Jurkat, Clone E6-1 (cell line): Measurements from ENCODE around the gene CACNB4.
"Not testable (repeated sequence)": the region's sequence is repeated elsewhere in the genome, so short reads cannot be mapped to it uniquely, and the experiment has no call there.

Experiments used
- DNase-seq: peaks from one replicate; pipeline ENCODE4 v3.0.0-alpha.2; 2011; ENCODE audit warnings: low read depth, low spot score
- H3K4me3 ChIP-seq: 2 replicates; pipeline ENCODE4 v1.5.1; 2011; ENCODE audit warnings: mild to moderate bottlenecking, low read length, control low read depth, moderate library complexity

CACNB4 gene

DNA sequence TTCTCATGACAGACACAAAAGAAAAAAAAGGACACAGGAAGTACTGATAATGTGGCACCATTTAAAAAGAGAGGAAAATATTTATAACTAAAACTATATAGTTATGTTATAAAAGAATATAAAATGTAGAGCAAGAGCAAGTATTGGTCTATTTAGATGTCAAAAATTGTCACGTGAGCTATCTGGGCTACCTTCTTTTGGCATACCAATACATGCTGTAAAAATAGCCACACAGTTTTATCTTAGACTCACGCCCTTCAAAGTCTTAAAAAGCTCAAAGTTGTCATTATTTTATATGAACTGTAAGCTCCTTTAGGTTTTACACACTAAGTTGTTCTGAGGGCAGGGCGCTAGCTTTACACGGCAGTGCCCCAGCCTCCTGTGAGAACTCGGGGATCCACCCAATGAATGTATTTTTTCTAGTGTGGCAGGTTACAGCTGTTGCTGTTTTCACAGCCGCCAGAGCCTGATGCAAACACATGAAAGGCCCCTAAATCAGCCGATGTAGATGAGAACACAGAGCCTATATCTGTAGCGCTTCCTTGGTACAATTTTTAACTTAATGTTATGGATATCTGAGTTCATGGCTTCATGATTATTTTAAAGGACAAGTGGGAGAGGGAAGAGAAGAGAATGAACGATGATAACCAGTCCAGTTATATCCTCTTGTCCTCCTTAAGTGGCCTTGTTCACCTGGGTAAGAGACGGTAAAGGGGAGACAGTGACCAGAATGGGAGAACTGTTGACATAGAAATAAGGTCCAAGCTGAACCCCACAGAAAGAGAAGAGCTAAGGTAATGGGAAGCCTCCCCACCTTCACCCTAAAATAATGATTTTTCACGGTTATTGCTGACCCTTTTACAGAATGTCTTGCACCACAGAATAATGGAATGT, 130.8 kb downstream of the CACNB4 start:
- H3K4me3 ChIP-seq = no peak overlapping the region
- DNase-seq = no peak

DNA sequence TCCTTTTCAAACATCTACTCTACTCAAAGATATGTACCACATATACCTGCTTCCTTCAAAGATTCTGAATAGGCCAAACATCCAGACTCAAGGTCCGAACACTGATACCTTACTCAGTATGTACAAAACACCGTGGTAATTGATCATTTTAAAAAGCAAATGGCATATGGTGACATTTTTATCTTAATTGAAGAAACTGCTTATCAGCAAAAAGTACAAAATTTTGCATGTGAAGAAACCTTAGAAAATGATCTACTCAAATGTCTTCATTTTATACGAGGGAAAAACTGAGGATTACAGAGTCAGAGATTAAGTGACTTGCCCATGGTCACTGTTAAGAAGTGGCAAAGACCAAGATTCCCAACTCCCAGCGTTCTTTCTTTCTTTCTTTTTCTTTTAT, 133.0 kb downstream of the CACNB4 start:
- H3K4me3 ChIP-seq = no peak overlapping the region
- DNase-seq = no peak

GRCh38 chr2:151961558-151961957, 137.3 kb downstream of the CACNB4 start:
- no peak overlapping the region for H3K4me3 ChIP-seq
- no peak for DNase-seq

- no peak for DNase-seq
- H3K4me3 ChIP-seq = no peak overlapping the region
These were observed 139.6 kb downstream of the CACNB4 start for GRCh38 chr2:151959238-151959637.

DNA sequence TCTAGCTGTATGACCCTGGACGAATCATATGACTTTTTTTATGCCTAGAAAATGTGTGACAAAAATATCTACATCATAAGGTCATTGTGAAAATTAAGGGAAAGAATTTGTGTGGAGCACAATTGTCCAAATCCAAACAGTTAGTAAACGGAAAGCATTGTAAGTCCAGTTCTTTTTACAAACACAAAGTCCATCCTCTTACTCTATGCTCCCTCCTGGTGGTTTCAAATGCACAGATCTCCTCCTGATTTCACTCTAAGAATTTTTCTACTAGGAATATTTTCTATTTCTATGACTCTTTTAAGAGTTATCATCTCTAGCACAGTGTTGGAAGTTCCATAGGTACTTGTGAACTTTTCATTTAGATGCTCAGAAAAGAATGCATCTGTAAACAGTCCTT, 145.4 kb downstream of the CACNB4 start:
- H3K4me3 ChIP-seq = no peak overlapping the region
- DNase-seq = no peak

DNA sequence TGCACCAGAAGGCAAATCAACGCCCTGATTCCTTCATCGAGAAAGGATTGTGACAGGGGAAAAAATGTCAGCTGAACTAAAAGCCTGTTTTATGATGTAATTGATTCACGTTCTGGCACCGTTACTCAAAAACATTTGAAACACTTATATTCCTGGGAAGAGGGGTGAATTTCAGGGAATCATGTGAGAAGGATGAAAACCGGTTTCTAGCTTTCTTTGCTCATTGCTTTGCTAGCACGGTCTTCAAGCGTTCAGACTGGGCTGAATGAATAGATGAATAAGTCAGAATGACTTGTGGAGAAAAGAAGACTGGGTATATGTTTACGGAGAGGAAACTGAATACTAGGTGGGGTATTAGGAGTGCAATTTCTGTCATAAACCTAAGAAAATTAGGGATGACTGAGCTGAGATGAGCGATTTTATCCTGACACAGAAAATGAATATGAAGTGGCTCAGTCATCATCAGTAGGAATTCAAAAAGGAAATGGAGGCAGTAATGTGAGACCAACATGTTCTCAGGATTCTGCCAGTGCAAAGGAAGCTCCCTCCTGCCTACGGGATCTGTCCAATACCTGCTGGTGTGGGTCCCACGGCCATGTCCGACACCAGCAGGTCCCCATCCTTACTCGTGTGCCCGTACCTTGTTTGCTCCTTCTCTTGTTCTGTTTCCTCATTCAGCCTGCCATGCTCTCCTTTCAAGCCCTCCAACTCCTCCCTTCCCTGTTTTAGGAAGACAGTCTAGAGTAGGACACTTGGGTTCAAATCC, 146.0 kb downstream of the CACNB4 start:
- H3K4me3 ChIP-seq = no peak overlapping the region
- DNase-seq = no peak

GRCh38 chr2:151947813-151948165, 151.1 kb downstream of the CACNB4 start:
- no peak overlapping the region for H3K4me3 ChIP-seq

DNA sequence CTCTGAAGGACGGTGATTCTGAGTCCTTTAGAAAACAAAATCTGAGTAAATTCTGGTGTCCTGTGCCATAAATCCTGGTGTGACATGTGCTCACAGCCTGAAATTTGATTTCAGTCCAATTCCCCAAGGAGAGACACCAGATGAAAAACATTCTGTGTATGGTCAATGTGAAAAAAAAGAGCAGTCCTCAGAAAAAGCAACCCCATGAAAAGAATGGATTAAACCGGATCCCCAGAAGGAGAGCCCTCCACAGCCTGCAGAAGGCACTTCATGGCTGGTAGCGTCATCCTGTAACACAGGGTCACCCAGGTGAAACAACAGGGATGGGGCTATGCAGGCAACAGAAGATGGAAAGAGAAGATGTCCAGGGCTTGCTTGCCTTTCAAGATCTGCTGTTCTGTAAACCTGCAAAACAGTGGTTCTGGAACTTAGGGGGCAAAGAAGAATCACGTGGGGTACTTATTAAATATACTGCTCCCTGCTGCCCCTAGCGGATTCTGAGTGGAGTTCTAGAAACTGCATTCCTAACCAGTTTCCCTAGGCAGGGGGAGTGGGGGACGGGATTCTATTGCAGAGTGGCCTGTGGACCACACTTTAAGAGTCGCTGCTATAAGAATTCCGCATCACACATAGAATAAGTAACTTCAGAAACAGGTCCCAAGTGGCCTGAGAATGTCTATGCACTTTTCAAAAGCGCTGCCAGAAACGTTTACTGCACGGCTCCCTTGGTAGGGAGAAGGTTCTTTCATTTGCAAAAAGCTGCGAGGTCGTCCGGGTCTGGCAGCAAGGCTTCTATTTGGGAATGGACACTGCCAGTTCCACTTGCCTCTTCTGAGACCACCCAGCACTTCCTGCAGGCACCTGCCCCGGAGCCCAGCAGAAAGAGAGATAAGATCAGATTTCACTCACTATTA, 151.7 kb downstream of the CACNB4 start:
- peak; percentile 20 for DNase-seq
- H3K4me3 ChIP-seq = no peak overlapping the region

More at GRCh38 chr2:151947813-151948165, 151.1 kb downstream of the CACNB4 start:
- no peak for DNase-seq

DNA sequence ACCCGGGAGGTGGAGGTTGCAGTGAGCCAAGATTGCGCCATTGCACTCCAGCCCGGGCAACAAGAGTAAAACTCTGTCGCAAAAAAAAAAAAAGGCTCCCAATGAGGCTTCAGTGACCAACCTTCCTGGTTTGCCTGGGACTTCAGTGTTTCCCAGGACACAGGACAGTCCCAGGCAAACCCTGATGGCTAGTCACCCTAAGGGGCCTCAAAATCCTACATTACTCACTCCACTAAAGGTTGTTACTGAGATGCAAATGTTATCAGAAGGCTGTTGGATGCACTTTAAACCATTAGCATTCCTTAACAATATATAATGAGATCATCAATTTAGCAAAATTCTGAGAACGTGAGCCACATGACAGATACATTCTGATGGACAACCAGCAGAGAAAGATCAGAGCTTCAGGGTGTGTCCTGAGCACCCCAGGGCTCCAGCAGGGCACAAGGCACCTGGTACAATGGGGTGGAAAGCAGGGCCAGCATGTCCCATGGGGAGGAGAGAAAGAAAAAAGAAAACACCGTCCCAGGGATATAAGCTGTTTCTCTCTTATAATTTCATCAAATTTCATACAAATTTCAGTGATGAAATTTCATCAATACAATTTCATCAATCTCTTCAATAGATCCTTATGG, 152.5 kb downstream of the CACNB4 start:
- no peak overlapping the region for H3K4me3 ChIP-seq
- no peak for DNase-seq

DNA sequence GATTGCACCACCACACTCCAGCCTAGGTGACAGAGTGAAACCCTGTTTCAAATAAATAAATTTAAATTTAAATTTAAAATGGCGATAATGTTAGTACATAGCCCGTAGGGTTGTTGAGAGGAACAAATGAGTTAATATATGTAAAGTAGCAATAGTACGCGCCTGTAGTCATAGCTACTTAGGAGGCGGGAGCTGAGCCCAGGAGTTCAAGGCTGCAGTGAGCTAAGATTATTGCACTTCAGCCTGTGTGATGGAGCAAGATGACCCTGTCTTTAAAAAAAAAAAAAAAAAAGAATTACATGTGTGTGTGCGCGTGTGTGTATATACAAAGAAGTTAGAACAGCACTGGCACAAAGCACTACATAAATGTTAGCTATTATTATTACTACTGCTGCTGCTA, 153.2 kb downstream of the CACNB4 start:
- no peak for DNase-seq
- no peak overlapping the region for H3K4me3 ChIP-seq

- no peak overlapping the region for H3K4me3 ChIP-seq
- DNase-seq = no peak
These were observed 153.7 kb downstream of the CACNB4 start for GRCh38 chr2:151945186-151945585.

DNA sequence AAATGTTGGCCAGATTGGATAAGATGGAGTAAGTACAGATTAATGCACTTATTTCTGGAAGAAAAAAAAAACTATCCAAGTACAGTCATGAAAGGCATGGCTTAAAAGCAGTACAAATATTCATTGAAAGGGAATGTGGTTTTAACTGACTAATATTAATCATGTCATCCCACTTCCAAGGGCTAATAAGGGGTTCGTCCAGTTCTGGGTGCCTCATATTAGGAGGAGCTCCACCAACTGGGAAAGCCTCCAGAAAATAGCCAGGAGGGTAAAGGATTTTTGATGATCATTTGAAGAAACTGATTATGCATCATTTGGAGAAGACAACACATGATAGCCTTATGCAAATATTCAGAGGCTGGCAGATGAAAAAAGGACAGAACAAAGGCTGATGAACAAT, 155.4 kb downstream of the CACNB4 start:
- no peak overlapping the region for H3K4me3 ChIP-seq
- DNase-seq = no peak

- not testable (repeated sequence) for DNase-seq, H3K4me3 ChIP-seq
These were observed 156.2 kb downstream of the CACNB4 start for GRCh38 chr2:151942540-151943205.

DNA sequence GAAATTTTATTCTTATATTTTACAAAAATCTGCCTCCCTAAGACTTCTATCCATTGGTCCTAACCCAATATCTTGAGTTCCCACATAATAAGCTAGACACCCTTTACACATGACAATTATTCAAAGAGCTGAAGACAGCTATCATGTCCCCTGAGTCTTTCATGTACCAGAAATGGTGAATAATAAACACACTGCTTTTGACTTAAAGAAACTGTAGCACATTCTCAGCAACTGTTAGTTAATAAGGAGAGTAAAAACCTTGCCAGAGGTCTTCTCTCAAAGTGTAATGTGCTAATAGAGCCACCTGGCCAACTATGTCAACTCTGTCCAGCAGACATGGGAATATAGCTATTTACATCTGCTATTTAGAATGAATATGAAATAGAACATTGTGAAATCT, 160.9 kb downstream of the CACNB4 start:
- H3K4me3 ChIP-seq = no peak overlapping the region
- no peak for DNase-seq

- H3K4me3 ChIP-seq = no peak overlapping the region
- no peak for DNase-seq
These were observed 162.2 kb downstream of the CACNB4 start for GRCh38 chr2:151936626-151937025.

GRCh38 chr2:151933266-151933804, 165.5 kb downstream of the CACNB4 start:
- no peak for DNase-seq
- no peak overlapping the region for H3K4me3 ChIP-seq

- no peak for DNase-seq
- H3K4me3 ChIP-seq = no peak overlapping the region
These were observed 167.1 kb downstream of the CACNB4 start for GRCh38 chr2:151931756-151932155.

DNA sequence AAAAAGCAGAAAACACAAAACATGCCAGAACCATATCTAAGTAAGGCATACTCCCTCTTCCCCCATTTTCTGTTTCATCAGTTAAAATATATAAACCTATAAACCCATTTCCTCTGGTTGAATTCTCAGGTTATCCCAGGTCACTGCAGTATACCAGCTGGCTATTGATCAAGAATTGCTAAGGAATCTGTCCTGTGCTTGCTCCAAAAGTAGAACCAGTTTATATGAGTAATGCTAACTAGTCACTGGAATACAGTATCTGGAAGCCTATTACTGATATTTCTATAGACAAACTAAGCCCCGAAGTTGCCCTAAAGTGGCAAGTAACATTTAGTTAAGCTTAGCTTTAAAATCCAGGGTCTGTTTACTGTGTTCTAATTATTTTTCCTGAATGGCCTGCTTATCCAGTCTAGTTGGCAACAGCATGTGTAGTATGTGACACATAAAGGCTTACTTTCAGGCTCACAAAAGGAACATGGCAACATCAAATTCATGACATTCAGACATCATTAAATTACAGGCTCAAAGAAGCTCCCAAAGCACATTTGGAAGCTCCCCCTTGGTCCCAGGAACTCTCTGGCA, 167.7 kb downstream of the CACNB4 start:
- DNase-seq = no peak
- no peak overlapping the region for H3K4me3 ChIP-seq
